Type B pancreatic cell (in vitro differentiated cells): ENCODE results near the gene NFASC. TPM values are rescaled to one million over a fixed set of nuclear protein-coding genes. Genes with fewer than 3 reads are reported as not detected.

ENCODE experiments used
- DNase-seq: peaks from one replicate; pipeline ENCODE4 v3.0.0; 2021; ENCODE audit warnings: mixed read lengths; ENCODE audit not compliant: unreplicated experiment; ENCODE audit errors: extremely low spot score
- H3K27ac Mint-ChIP-seq: 2 replicates; pipeline ENCODE4 v1.8.0; 2021; ENCODE audit warnings: mild to moderate bottlenecking, mixed read lengths
- H3K27me3 Mint-ChIP-seq: 2 replicates; pipeline ENCODE4 v1.8.0; 2021; ENCODE audit warnings: mixed read lengths
- H3K36me3 Mint-ChIP-seq: 2 replicates; pipeline ENCODE4 v1.8.0; 2021; ENCODE audit warnings: mixed read lengths
- H3K4me1 Mint-ChIP-seq: one replicate; pipeline ENCODE4 v1.8.0; 2021; ENCODE audit warnings: mixed read lengths; ENCODE audit not compliant: unreplicated experiment
- H3K4me3 Mint-ChIP-seq: 2 replicates; pipeline ENCODE4 v1.8.0; 2021; ENCODE audit warnings: mild to moderate bottlenecking, mixed read lengths
- H3K9me3 Mint-ChIP-seq: 2 replicates; pipeline ENCODE4 v1.8.0; 2021; ENCODE audit warnings: mixed read lengths
- total RNA-seq: library from RNA; stranded (reverse); gene quantifications from 2 replicates; pipeline ENCODE4 v1.2.1, GENCODE V29; 2021; ENCODE audit warnings: low replicate concordance
- TF ChIP-seq, protein P1 (sequence below): fragments of 200-600 bp; sonication (generic); conservative IDR thresholded peaks from 2 replicates; pipeline ENCODE4 v1.5.0; 2021; ENCODE audit warnings: antibody characterized with exemption, mild to moderate bottlenecking

Gene NFASC
- total RNA-seq, 1 donor from 2014 or later: 16.4 TPM

DNA sequence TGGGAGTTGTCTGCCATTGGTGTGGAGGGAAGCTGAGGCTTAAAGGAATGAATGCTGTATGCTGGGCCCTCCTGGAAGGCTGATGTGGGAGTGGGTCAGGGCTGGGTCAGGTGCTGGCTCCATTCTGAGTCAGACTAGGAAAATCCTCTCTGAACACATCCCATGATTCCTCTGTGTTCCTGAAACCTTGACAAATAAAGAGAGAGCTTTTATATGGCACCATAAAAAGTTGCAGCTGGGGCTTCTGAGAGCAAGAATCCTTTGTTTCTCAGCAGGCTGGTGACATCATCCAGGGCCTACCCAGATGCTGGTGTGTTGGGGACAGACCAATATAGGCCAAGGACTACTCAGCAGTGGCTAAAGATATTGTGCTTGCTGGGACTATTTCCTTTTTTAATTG is 27.8 kb upstream of the NFASC start:
- Mint-ChIP-seq H3K4me1 (no peaks in the 10 kb centered on the region), H3K27me3 (peaks cover 17% of the 10 kb centered on the region), H3K27ac (no peak overlapping the region), H3K4me3 (no peak overlapping the region), H3K36me3 (no peaks in the 10 kb centered on the region), H3K9me3 (no peaks in the 10 kb centered on the region)
- TF ChIP-seq, protein P1, sequence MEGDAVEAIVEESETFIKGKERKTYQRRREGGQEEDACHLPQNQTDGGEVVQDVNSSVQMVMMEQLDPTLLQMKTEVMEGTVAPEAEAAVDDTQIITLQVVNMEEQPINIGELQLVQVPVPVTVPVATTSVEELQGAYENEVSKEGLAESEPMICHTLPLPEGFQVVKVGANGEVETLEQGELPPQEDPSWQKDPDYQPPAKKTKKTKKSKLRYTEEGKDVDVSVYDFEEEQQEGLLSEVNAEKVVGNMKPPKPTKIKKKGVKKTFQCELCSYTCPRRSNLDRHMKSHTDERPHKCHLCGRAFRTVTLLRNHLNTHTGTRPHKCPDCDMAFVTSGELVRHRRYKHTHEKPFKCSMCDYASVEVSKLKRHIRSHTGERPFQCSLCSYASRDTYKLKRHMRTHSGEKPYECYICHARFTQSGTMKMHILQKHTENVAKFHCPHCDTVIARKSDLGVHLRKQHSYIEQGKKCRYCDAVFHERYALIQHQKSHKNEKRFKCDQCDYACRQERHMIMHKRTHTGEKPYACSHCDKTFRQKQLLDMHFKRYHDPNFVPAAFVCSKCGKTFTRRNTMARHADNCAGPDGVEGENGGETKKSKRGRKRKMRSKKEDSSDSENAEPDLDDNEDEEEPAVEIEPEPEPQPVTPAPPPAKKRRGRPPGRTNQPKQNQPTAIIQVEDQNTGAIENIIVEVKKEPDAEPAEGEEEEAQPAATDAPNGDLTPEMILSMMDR: no peak
- no peak for DNase-seq

DNA sequence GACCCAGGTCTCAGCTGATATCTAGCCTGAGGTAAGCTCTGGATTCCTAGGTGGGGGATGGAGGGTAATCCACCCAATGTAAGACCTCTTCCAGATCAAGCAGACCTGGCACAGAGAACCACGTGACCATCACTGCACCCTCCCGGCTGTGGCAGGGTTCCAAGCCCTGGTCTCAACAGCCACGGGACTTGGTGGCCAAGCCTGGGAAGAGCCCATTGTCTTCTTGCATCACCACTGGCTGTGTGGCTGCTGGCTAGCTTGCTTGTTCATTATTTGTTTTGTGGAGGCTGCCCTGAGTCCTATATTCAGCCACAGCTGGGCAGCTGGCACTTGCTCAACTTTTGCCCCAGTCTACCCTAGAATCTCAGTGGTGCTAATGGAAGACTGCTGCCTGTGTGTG is 24.1 kb upstream of the NFASC start:
- TF ChIP-seq, protein P1: no peak
- H3K9me3 Mint-ChIP-seq: no peaks in the 10 kb centered on the region
- H3K27ac Mint-ChIP-seq: no peak overlapping the region
- H3K4me1 Mint-ChIP-seq: no peaks in the 10 kb centered on the region
- H3K4me3 Mint-ChIP-seq: no peak overlapping the region
- no peaks in the 10 kb centered on the region for H3K36me3 Mint-ChIP-seq
- peaks cover 13% of the 10 kb centered on the region for H3K27me3 Mint-ChIP-seq
- DNase-seq: no peak

DNA sequence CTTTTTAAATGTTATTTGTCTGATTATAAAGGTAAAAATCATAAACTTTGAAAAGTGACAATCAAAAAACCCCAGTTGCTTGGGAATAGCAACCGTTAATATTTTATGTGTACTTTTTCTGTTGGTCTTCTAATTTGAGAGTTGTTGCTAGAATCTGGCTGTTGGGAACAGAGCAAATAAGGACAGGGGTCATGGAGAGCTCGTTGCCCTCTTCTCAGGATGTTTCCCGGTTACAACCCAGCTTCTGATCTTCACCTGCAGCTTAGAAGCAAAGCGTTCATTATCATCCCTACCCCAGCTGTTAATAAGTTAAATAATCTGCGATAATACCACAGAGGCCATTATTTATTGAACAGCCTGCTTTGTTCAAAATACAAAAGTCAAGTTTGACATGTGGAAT is 22.1 kb upstream of the NFASC start:
- Mint-ChIP-seq H3K4me3 (no peak overlapping the region), H3K4me1 (no peaks in the 10 kb centered on the region), H3K9me3 (no peaks in the 10 kb centered on the region), H3K27me3 (peaks cover 18% of the 10 kb centered on the region), H3K36me3 (no peaks in the 10 kb centered on the region), H3K27ac (peak overlapping the region; percentile 41)
- no peak for DNase-seq
- TF ChIP-seq, protein P1: no peak

DNA sequence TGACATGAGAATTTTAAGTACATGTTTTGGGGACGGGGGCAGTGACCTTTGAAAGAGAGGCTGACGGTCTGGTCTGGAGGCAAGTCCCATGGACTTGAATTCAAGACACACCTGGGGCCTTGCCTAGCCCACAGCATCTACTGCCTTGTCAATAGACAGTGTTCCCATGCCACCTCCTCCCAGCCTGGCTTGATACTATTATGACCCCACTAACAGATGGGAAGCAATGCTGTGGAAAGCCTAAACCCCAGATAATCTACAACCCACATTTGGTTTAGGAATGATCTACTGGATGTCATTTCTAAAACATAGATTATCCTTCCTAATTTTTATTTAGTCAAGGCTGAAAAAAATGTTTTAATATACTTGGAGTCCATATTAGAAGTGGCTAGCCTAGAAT is 17.8 kb upstream of the NFASC start:
- peaks cover 29% of the 10 kb centered on the region for H3K27me3 Mint-ChIP-seq
- DNase-seq: no peak
- no peak overlapping the region for H3K27ac Mint-ChIP-seq
- H3K4me3 Mint-ChIP-seq: no peak overlapping the region
- no peaks in the 10 kb centered on the region for H3K9me3 Mint-ChIP-seq
- TF ChIP-seq, protein P1: no peak
- no peaks in the 10 kb centered on the region for H3K36me3 Mint-ChIP-seq
- no peaks in the 10 kb centered on the region for H3K4me1 Mint-ChIP-seq

DNA sequence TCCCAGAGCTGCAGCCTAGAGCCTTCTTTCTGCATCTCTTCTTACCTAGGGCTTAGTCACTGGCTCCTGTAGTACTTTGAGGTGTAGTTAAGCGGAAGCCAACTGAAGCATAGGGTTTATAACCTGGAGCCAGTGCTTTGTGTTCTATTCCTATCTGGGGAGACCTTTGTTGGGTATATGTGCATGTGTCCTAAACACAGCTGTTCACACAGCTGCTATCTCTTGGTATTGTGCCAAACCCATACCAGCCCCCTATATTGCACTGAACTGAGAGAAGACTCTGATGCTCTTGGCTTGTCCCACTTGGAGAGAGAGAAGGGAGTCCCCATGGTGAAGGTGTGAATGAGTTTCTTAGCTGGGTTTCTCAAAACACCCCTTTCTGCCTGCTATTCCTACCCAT is 17.2 kb upstream of the NFASC start:
- TF ChIP-seq, protein P1: no peak
- Mint-ChIP-seq H3K27me3 (peaks cover 29% of the 10 kb centered on the region), H3K4me1 (no peaks in the 10 kb centered on the region), H3K4me3 (no peak overlapping the region), H3K36me3 (no peaks in the 10 kb centered on the region), H3K27ac (no peak overlapping the region), H3K9me3 (no peaks in the 10 kb centered on the region)
- DNase-seq: no peak

DNA sequence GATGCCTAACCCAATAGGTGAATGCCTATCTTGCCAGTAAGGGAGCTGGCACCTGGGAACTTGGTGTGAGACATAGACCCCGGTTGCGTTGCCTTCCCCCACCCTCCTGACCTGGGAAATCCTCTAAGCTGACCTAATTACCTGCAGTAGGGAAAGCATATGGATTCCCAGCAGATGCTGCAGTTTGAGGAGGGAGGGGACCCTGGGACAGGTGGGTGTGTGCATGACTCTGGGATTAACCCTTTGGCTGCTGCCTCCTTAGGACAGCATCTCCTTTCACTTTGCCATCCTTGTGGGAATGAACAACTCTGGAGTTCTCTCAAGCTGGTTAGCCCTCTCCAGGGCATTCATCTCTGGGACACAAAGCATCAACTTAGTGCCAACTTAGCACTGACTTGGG is 16.4 kb upstream of the NFASC start:
- Mint-ChIP-seq H3K4me1 (no peaks in the 10 kb centered on the region), H3K27me3 (peaks cover 29% of the 10 kb centered on the region), H3K27ac (no peak overlapping the region), H3K36me3 (no peaks in the 10 kb centered on the region), H3K4me3 (no peak overlapping the region), H3K9me3 (no peaks in the 10 kb centered on the region)
- DNase-seq: no peak
- TF ChIP-seq, protein P1: no peak
